HCT116 (cell line): ENCODE data around the gene TPR. TPM values are rescaled to one million over a fixed set of nuclear protein-coding genes. Genes with fewer than 3 reads are reported as not detected.

Source experiments
- ATAC-seq: fragments of 200-7000 bp; cut with Tn5 transposase; 2 replicates; pipeline ENCODE4 v1.9.1; 2020; ENCODE audit warnings: mild to moderate bottlenecking, moderate library complexity
- BruUV-seq: library from RNA; stranded (reverse); fragments of 400-500 nt; replicated peaks from 2 replicates; lab custom pipeline; 2021; lab: Mats Ljungman, UMichigan
- CTCF ChIA-PET: fragments of 300-600 bp; sonication (Branson Sonifier 250); formaldehyde crosslinking; loops from one replicate; lab custom pipeline; 2021; ENCODE audit warnings: antibody characterized with exemption; lab: Charles Lee
- POLR2A ChIA-PET: fragments of 300-600, 350-600 bp; sonication (Branson Sonifier 250); formaldehyde crosslinking; loops from one replicate; lab custom pipeline; 2021; ENCODE audit warnings: antibody characterized with exemption; lab: Charles Lee
- RAD21 ChIA-PET, 2 experiments: fragments of 300-600 bp; sonication (Branson Sonifier 250); formaldehyde crosslinking; loops; one replicate each; lab custom pipeline; 2023; ENCODE audit warnings: low total read pairs in 2 of 2; ENCODE audit not compliant: uncharacterized antibody in 2 of 2, unreplicated experiment in 2 of 2, low non-redundant PET in 1 of 2; lab: Charles Lee
- DNase-seq: peaks from one replicate; pipeline ENCODE4 v3.0.0-alpha.2; 2010; ENCODE audit warnings: low read depth, low spot score
- H2AFZ ChIP-seq: fragments of 200-600 bp; shearing (Covaris generic), sonication (generic); 2 replicates; pipeline ENCODE4 v1.6.1; 2017; ENCODE audit warnings: low read depth, mixed run types, mixed read lengths, antibody characterized with exemption, low read length; ENCODE audit not compliant: poor library complexity, severe bottlenecking
- H3K27ac ChIP-seq: 2 replicates; pipeline ENCODE4 v1.5.1; 2012; ENCODE audit warnings: low read depth, low read length
- H3K27me3 ChIP-seq: fragments of 200-600 bp; sonication (generic); 2 replicates; pipeline ENCODE4 v1.6.1; 2016; ENCODE audit warnings: mixed run types, low read length, mixed read lengths; ENCODE audit not compliant: insufficient read depth
- H3K36me3 ChIP-seq, 2 experiments: fragments of 200-500 bp in 1 of 2; fragments of 200-600 bp in 1 of 2; sonication (Bioruptor generic) in 1 of 2; sonication (generic) in 1 of 2; 2 replicates each; pipeline versions ENCODE4 v1.5.1 to v1.6.1; 2014 to 2016; ENCODE audit warnings: low read length in 2 of 2, inconsistent platforms in 1 of 2, mixed read lengths in 1 of 2, mixed run types in 1 of 2; ENCODE audit not compliant: insufficient read depth in 2 of 2, control insufficient read depth in 1 of 2
- H3K4me1 ChIP-seq, 2 experiments: fragments of 200-600 bp in 1 of 2; sonication (generic) in 1 of 2; 2 replicates each; pipeline versions ENCODE4 v1.5.1 to v1.6.1; 2012 to 2017; ENCODE audit warnings: low read length in 2 of 2, inconsistent platforms in 1 of 2, mild to moderate bottlenecking in 1 of 2, mixed read lengths in 1 of 2, mixed run types in 1 of 2, moderate library complexity in 1 of 2; ENCODE audit not compliant: insufficient read depth in 2 of 2, control insufficient read depth in 1 of 2
- H3K4me2 ChIP-seq: fragments of 200-600 bp; sonication (generic); 2 replicates; pipeline ENCODE4 v1.6.1; 2017; ENCODE audit warnings: mixed run types, low read length, mixed read lengths
- H3K4me3 ChIP-seq, 2 experiments: fragments of 200-600 bp in 1 of 2; sonication (generic) in 1 of 2; replicated peaks in 1 of 2; 2 replicates each; pipeline ENCODE4 v1.5.1; 2011 to 2016; ENCODE audit warnings: low read length in 2 of 2, control low read depth in 1 of 2, low read depth in 1 of 2, mild to moderate bottlenecking in 1 of 2, mixed read lengths in 1 of 2, mixed run types in 1 of 2
- H3K79me2 ChIP-seq: fragments of 200-600 bp; sonication (generic); 2 replicates; pipeline ENCODE4 v1.6.1; 2017; ENCODE audit warnings: mild to moderate bottlenecking, mixed run types, low read length, moderate library complexity, mixed read lengths; ENCODE audit not compliant: insufficient read depth
- H3K9ac ChIP-seq: fragments of 200-600 bp; sonication (generic); 2 replicates; pipeline ENCODE4 v1.6.1; 2016; ENCODE audit warnings: low read length, mixed read lengths
- H3K9me2 ChIP-seq: fragments of 200-600 bp; sonication (generic), shearing (Covaris generic); 2 replicates; pipeline ENCODE4 v1.6.1; 2017; ENCODE audit warnings: mixed run types, mild to moderate bottlenecking, moderate library complexity; ENCODE audit not compliant: insufficient read depth
- H3K9me3 ChIP-seq, 2 experiments: fragments of 200-500 bp in 1 of 2; fragments of 200-600 bp in 1 of 2; sonication (Bioruptor generic) in 1 of 2; sonication (generic) in 1 of 2; 2 replicates each; pipeline ENCODE4 v1.6.1; 2014 to 2017; ENCODE audit warnings: low read length in 2 of 2, mixed read lengths in 2 of 2, inconsistent platforms in 1 of 2, low read depth in 1 of 2, mild to moderate bottlenecking in 1 of 2, mixed run types in 1 of 2, moderate library complexity in 1 of 2; ENCODE audit not compliant: control insufficient read depth in 1 of 2, insufficient read depth in 1 of 2
- H4K20me1 ChIP-seq: fragments of 200-600 bp; sonication (generic), shearing (Covaris generic); 2 replicates; pipeline ENCODE4 v1.6.1; 2017; ENCODE audit warnings: mixed run types, mild to moderate bottlenecking, moderate library complexity; ENCODE audit not compliant: insufficient read depth
- CBX3 ChIP-seq: IDR thresholded peaks from 2 replicates; pipeline ENCODE4 v1.6.1; 2012; ENCODE audit warnings: low read depth
- CEBPB ChIP-seq: IDR thresholded peaks from 2 replicates; pipeline ENCODE4 v1.6.1; 2012; ENCODE audit warnings: low read depth
- EGR1 ChIP-seq: IDR thresholded peaks from 2 replicates; pipeline ENCODE4 v1.6.1; 2012; ENCODE audit warnings: low read depth
- ELF1 ChIP-seq: IDR thresholded peaks from 2 replicates; pipeline ENCODE4 v1.6.1; 2012; ENCODE audit warnings: low read depth, borderline replicate concordance
- EZH2 ChIP-seq: fragments of 200-600 bp; sonication (generic); IDR thresholded peaks from 2 replicates; pipeline ENCODE4 v1.6.1; 2017; ENCODE audit warnings: antibody characterized with exemption, mixed run types
- EZH2phosphoT487 ChIP-seq: fragments of 200-600 bp; IDR thresholded peaks from 2 replicates; pipeline ENCODE4 v1.6.1; 2018; ENCODE audit warnings: antibody characterized with exemption, borderline replicate concordance
- FOSL1 ChIP-seq: IDR thresholded peaks from 2 replicates; pipeline ENCODE4 v1.6.1; 2012; ENCODE audit warnings: low read depth
- JUND ChIP-seq: IDR thresholded peaks from 2 replicates; pipeline ENCODE4 v1.6.1; 2012
- POLR2A ChIP-seq: IDR thresholded peaks from 2 replicates; pipeline ENCODE4 v1.7.0; 2011; ENCODE audit warnings: borderline replicate concordance; ENCODE audit not compliant: insufficient read depth, insufficient read length; ENCODE audit errors: extremely low read depth
- RAD21 ChIP-seq: IDR thresholded peaks from 2 replicates; pipeline ENCODE4 v1.6.1; 2012; ENCODE audit warnings: low read depth, mild to moderate bottlenecking
- REST ChIP-seq: IDR thresholded peaks from 2 replicates; pipeline ENCODE4 v1.6.1; 2012; ENCODE audit warnings: low read depth
- SIN3A ChIP-seq: IDR thresholded peaks from 2 replicates; pipeline ENCODE4 v1.6.1; 2012; ENCODE audit warnings: low read depth
- SP1 ChIP-seq: IDR thresholded peaks from 2 replicates; pipeline ENCODE4 v1.6.1; 2012; ENCODE audit warnings: low read depth
- SRF ChIP-seq: IDR thresholded peaks from 2 replicates; pipeline ENCODE4 v1.6.1; 2012; ENCODE audit warnings: low read depth
- YY1 ChIP-seq: IDR thresholded peaks from 2 replicates; pipeline ENCODE4 v1.6.1; 2011; ENCODE audit warnings: low read length, low read depth, moderate library complexity, mild to moderate bottlenecking; ENCODE audit not compliant: insufficient replicate concordance; ENCODE audit errors: extremely low read depth
- ZBTB33 ChIP-seq: IDR thresholded peaks from 2 replicates; pipeline ENCODE4 v1.6.1; 2011; ENCODE audit warnings: mild to moderate bottlenecking, low read length, moderate library complexity; ENCODE audit not compliant: insufficient replicate concordance; ENCODE audit errors: extremely low read depth
- intact Hi-C: fragments of 100-400 bp; cut with micrococcal nuclease; formaldehyde crosslinking; loops from 2 replicates; pipeline ENCODE4 v1.10.0; 2022
- total RNA-seq: library from RNA; stranded (reverse); gene quantifications from one replicate; pipeline ENCODE4 v1.2.1, GENCODE V29; 2021; ENCODE audit not compliant: unreplicated experiment
- TF ChIP-seq, protein P1 (sequence below): IDR thresholded peaks from 2 replicates; pipeline ENCODE4 v1.6.1; 2012
- TF ChIP-seq, protein P2 (sequence below), 3 experiments: fragments of 200-600 bp in 1 of 3; sonication (generic) in 1 of 3; IDR thresholded peaks in 2 of 3; conservative IDR thresholded peaks in 1 of 3; 2 replicates each; pipeline ENCODE4 v1.5.1; 2012 to 2017; ENCODE audit warnings: low read depth in 2 of 3, low read length in 2 of 3, antibody characterized with exemption in 1 of 3, borderline replicate concordance in 1 of 3, control low read depth in 1 of 3, mild to moderate bottlenecking in 1 of 3, mixed read lengths in 1 of 3, mixed run types in 1 of 3, moderate library complexity in 1 of 3; ENCODE audit not compliant: insufficient read depth in 1 of 3
- TF ChIP-seq, protein P3 (sequence below): IDR thresholded peaks from 2 replicates; pipeline ENCODE4 v1.6.1; 2012

TPR gene
- total RNA-seq, 1 experiment from 2014 or later: 131 TPM

- Histone ChIP-seq H4K20me1 (0 out of 2 replicates have a peak, but pooled peaks cover 4% of the 10 kb centered on the region), H3K9me2 (no peaks in the 10 kb centered on the region), H3K4me3 (no peak overlapping the region), H3K4me2 (no peak overlapping the region), H3K4me1 (no peaks in the 10 kb centered on the region), H3K9me3 (no peaks in the 10 kb centered on the region), H3K27me3 (no peaks in the 10 kb centered on the region), H2AFZ (no peak overlapping the region), H3K79me2 (no peaks in the 10 kb centered on the region), H3K36me3 (no peaks in the 10 kb centered on the region), H3K9ac (no peak overlapping the region), H3K27ac (no peak overlapping the region)
- ChIA-PET POLR2A (no interaction called here), RAD21 (no interaction called here), CTCF (interaction anchor here (1.1 kb wide), 1 partner anchor 12 kb away, joined by 3 read pairs; no protein-coding TSS in a partner anchor)
- TF ChIP-seq ELF1 (no peak), YY1 (no peak), POLR2A (no peak), EGR1 (no peak), SRF (no peak), JUND (no peak), SP1 (no peak), REST (no peak), ZBTB33 (no peak), EZH2phosphoT487 (no peak), FOSL1 (no peak), CBX3 (no peak), RAD21 (no peak), SIN3A (no peak), EZH2 (no peak), CEBPB (no peak)
- TF ChIP-seq, protein P1, sequence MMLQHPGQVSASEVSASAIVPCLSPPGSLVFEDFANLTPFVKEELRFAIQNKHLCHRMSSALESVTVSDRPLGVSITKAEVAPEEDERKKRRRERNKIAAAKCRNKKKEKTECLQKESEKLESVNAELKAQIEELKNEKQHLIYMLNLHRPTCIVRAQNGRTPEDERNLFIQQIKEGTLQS: no peak
- TF ChIP-seq, protein P2, sequence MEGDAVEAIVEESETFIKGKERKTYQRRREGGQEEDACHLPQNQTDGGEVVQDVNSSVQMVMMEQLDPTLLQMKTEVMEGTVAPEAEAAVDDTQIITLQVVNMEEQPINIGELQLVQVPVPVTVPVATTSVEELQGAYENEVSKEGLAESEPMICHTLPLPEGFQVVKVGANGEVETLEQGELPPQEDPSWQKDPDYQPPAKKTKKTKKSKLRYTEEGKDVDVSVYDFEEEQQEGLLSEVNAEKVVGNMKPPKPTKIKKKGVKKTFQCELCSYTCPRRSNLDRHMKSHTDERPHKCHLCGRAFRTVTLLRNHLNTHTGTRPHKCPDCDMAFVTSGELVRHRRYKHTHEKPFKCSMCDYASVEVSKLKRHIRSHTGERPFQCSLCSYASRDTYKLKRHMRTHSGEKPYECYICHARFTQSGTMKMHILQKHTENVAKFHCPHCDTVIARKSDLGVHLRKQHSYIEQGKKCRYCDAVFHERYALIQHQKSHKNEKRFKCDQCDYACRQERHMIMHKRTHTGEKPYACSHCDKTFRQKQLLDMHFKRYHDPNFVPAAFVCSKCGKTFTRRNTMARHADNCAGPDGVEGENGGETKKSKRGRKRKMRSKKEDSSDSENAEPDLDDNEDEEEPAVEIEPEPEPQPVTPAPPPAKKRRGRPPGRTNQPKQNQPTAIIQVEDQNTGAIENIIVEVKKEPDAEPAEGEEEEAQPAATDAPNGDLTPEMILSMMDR (IDR thresholded peaks at IDR 0.05 in 2 of 3, conservative IDR thresholded peaks at IDR 0.05 in 1 of 3; ENCODE audit: borderline replicate concordance in 1 of 3, insufficient read depth in 1 of 3, low read depth in 2 of 3, low read length in 2 of 3): no peak
- TF ChIP-seq, protein P3, sequence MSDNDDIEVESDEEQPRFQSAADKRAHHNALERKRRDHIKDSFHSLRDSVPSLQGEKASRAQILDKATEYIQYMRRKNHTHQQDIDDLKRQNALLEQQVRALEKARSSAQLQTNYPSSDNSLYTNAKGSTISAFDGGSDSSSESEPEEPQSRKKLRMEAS: no peak
- intact Hi-C loops: no loop called here
- no peak for ATAC-seq
- no peak for DNase-seq
- BruUV-seq: no TSS peak
Observed at GRCh38 chr1:186306533-186306932, 68.5 kb downstream of the TPR start.
